ENCODE results near the gene FRYL. TPM values are rescaled to one million over a fixed set of nuclear protein-coding genes. Genes with fewer than 3 reads are reported as not detected.

The FRYL gene
- total RNA-seq, 2 experiments from 2014 or later = 85.4 to 88.5 TPM

DNA sequence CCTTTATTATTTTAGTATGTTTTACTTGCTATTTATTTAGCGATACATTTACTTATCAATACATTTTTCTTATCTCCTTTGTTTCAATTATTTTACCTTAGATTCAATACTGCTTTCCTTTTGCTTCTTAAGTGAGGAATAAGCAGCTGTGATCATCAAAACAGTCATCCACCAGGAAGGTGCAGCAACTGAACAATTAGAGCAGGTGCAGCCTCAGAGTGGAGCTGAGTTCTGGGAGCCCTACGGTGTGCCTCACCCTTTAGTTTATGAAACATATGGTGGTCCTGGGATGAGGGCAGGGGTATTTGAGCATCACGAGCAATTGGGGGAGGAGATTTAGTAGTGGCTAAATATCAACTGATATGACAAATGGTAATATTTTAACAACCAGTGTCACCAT lies 111.0 kb downstream of the FRYL start:
- no peak for DNase-seq (ENCODE audit: low spot score)
- Histone ChIP-seq H3K36me3 (ENCODE audit: insufficient read depth, low read length) (no peaks in the 10 kb centered on the region), H4K20me1 (ENCODE audit: insufficient read depth, low read length) (no peaks in the 10 kb centered on the region), H2AFZ (ENCODE audit: low read length) (no peak overlapping the region), H3K27ac (ENCODE audit: low read depth, low read length, poor library complexity, severe bottlenecking) (no peak overlapping the region), H3K79me2 (ENCODE audit: insufficient read depth, low read depth, low read length) (peaks cover 10% of the 10 kb centered on the region; the same call in 1 of the 2 replicates), H3K4me3 (ENCODE audit: low read depth, low read length, poor library complexity, severe bottlenecking) (no peak overlapping the region), H3K9me2 (ENCODE audit: insufficient read depth, low read length) (no peaks in the 10 kb centered on the region), H3K4me2 (ENCODE audit: low read length) (no peak overlapping the region), H3K9me3 (ENCODE audit: low read length) (no peaks in the 10 kb centered on the region), H3K4me1 (ENCODE audit: insufficient read depth, low read length, poor library complexity, severe bottlenecking) (no peaks in the 10 kb centered on the region)
- BruUV-seq (replicated peaks) = no TSS peak
- TF ChIP-seq, protein P1, sequence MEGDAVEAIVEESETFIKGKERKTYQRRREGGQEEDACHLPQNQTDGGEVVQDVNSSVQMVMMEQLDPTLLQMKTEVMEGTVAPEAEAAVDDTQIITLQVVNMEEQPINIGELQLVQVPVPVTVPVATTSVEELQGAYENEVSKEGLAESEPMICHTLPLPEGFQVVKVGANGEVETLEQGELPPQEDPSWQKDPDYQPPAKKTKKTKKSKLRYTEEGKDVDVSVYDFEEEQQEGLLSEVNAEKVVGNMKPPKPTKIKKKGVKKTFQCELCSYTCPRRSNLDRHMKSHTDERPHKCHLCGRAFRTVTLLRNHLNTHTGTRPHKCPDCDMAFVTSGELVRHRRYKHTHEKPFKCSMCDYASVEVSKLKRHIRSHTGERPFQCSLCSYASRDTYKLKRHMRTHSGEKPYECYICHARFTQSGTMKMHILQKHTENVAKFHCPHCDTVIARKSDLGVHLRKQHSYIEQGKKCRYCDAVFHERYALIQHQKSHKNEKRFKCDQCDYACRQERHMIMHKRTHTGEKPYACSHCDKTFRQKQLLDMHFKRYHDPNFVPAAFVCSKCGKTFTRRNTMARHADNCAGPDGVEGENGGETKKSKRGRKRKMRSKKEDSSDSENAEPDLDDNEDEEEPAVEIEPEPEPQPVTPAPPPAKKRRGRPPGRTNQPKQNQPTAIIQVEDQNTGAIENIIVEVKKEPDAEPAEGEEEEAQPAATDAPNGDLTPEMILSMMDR (conservative IDR thresholded peaks at IDR 0.05; ENCODE audit: low read length) = no peak
- no peak for TF ChIP-seq EZH2phosphoT487 (IDR thresholded peaks at IDR 0.05; ENCODE audit: borderline replicate concordance, low read depth, low read length)
- ChIA-PET CTCF (ENCODE audit: unreplicated experiment) (no interaction called here), POLR2A (interaction anchor here (0.6 to 0.7 kb wide), 2 partner anchors 9 to 64 kb away, joined by 3 read pairs; no protein-coding TSS in a partner anchor)
- intact Hi-C loops (cut with micrococcal nuclease; ENCODE audit: unreplicated experiment) = no loop called here

DNA sequence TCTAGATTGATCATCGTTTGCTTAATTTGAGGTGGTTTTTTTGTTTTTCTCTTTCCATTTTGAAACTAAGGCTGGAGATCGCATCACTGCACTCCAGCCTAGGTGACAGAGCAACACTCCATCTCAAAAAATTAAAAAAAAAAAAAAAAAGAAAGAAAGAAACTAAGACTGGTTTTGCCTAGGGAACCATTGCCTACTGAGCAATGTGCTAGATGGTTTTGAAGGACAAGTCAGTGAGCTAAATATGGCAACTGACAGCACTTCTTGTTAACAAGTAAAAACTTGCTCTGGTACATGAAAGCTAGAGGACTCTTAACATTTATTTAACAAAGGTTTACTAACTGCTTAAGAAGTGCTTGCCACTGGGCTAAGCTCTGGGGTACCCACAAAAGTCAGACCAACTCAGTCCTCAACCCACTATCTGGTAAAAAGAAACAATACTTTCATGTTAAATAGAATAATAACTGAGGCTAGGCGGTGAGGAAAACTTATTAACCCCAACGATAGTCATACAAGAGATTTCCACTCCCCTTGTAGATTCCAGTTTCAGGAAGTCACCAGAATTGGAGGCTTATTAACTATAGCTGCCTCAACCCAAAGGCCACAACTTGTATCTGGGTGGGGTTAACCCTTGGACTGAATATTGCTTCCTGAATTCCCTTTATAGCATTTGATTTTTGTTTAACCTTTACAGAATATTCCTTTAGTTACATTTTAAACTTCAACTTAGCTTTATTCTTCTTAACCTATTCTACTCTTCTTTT lies 111.6 kb downstream of the FRYL start:
- no peak overlapping the region for H3K4me3 ChIP-seq (ENCODE audit: low read depth, low read length, poor library complexity, severe bottlenecking)
- H3K36me3 ChIP-seq (ENCODE audit: insufficient read depth, low read length) = no peaks in the 10 kb centered on the region
- DNase-seq (ENCODE audit: low spot score) = no peak
- ChIA-PET CTCF (ENCODE audit: unreplicated experiment) (no interaction called here), POLR2A (interaction anchor here (0.6 to 0.8 kb wide), 3 partner anchors 8 to 65 kb away, joined by 3 read pairs; no protein-coding TSS in a partner anchor)
- no TSS peak for BruUV-seq (replicated peaks)
- no peaks in the 10 kb centered on the region for H4K20me1 ChIP-seq (ENCODE audit: insufficient read depth, low read length)
- H3K9me2 ChIP-seq (ENCODE audit: insufficient read depth, low read length) = no peaks in the 10 kb centered on the region
- peaks cover 10% of the 10 kb centered on the region; the same call in 1 of the 2 replicates for H3K79me2 ChIP-seq (ENCODE audit: insufficient read depth, low read depth, low read length)
- intact Hi-C loops (cut with micrococcal nuclease; ENCODE audit: unreplicated experiment) = no loop called here
- H3K27ac ChIP-seq (ENCODE audit: low read depth, low read length, poor library complexity, severe bottlenecking) = no peak overlapping the region
- no peaks in the 10 kb centered on the region for H3K9me3 ChIP-seq (ENCODE audit: low read length)
- H2AFZ ChIP-seq (ENCODE audit: low read length) = no peak overlapping the region
- no peaks in the 10 kb centered on the region for H3K4me1 ChIP-seq (ENCODE audit: insufficient read depth, low read length, poor library complexity, severe bottlenecking)
- TF ChIP-seq, protein P1 (conservative IDR thresholded peaks at IDR 0.05; ENCODE audit: low read length) = no peak
- no peak for TF ChIP-seq EZH2phosphoT487 (IDR thresholded peaks at IDR 0.05; ENCODE audit: borderline replicate concordance, low read depth, low read length)
- no peak overlapping the region for H3K4me2 ChIP-seq (ENCODE audit: low read length)

DNA sequence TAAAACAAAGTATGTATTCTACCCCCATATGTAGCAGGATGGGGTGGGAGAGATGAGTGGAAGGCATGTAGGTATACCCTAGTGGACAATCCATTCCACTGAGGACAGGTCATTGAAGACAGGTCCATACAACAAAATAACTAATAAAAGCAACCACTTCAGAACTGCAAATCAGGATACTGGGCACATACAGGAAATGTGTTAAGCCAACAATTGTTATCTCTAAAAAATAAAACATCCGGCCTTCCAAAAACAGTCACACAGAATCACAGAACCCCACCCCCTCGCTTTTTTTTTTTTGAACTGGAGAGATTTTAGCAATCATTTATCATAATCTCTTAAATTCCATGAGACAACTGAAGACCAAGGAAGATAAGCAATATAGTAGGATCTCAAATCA lies 112.9 kb downstream of the FRYL start:
- BruUV-seq (replicated peaks) = no TSS peak
- peaks cover 16% of the 10 kb centered on the region; the same call in 1 of the 2 replicates for H3K79me2 ChIP-seq (ENCODE audit: insufficient read depth, low read depth, low read length)
- no peak overlapping the region for H3K4me2 ChIP-seq (ENCODE audit: low read length)
- no peaks in the 10 kb centered on the region for H4K20me1 ChIP-seq (ENCODE audit: insufficient read depth, low read length)
- H3K4me3 ChIP-seq (ENCODE audit: low read depth, low read length, poor library complexity, severe bottlenecking) = no peak overlapping the region
- ChIA-PET POLR2A (interaction anchor here (1.2 kb wide), 1 partner anchor 22 kb away, joined by 5 read pairs; no protein-coding TSS in a partner anchor), CTCF (ENCODE audit: unreplicated experiment) (no interaction called here)
- no peak overlapping the region for H3K27ac ChIP-seq (ENCODE audit: low read depth, low read length, poor library complexity, severe bottlenecking)
- intact Hi-C loops (cut with micrococcal nuclease; ENCODE audit: unreplicated experiment) = no loop called here
- H2AFZ ChIP-seq (ENCODE audit: low read length) = no peak overlapping the region
- H3K4me1 ChIP-seq (ENCODE audit: insufficient read depth, low read length, poor library complexity, severe bottlenecking) = no peaks in the 10 kb centered on the region
- no peak for DNase-seq (ENCODE audit: low spot score)
- 0 out of 2 replicates have a peak, but pooled peaks cover 3% of the 10 kb centered on the region for H3K9me3 ChIP-seq (ENCODE audit: low read length)
- no peaks in the 10 kb centered on the region for H3K9me2 ChIP-seq (ENCODE audit: insufficient read depth, low read length)
- TF ChIP-seq EZH2phosphoT487 (IDR thresholded peaks at IDR 0.05; ENCODE audit: borderline replicate concordance, low read depth, low read length) = no peak
- TF ChIP-seq, protein P1 (conservative IDR thresholded peaks at IDR 0.05; ENCODE audit: low read length) = no peak
- no peaks in the 10 kb centered on the region for H3K36me3 ChIP-seq (ENCODE audit: insufficient read depth, low read length)

Data from OCI-LY7 (cell line).